HG03196 (cell line): ENCODE results near the gene HNRNPR.
"Not testable (repeated sequence)": the region's sequence is repeated elsewhere in the genome, so short reads cannot be mapped to it uniquely, and the experiment has no call there.

ENCODE experiments used
- ATAC-seq: cut with Tn5 transposase; IDR thresholded peaks from one replicate; pipeline ENCODE4 v1.9.1; 2021; ENCODE audit not compliant: unreplicated experiment

Gene HNRNPR

DNA sequence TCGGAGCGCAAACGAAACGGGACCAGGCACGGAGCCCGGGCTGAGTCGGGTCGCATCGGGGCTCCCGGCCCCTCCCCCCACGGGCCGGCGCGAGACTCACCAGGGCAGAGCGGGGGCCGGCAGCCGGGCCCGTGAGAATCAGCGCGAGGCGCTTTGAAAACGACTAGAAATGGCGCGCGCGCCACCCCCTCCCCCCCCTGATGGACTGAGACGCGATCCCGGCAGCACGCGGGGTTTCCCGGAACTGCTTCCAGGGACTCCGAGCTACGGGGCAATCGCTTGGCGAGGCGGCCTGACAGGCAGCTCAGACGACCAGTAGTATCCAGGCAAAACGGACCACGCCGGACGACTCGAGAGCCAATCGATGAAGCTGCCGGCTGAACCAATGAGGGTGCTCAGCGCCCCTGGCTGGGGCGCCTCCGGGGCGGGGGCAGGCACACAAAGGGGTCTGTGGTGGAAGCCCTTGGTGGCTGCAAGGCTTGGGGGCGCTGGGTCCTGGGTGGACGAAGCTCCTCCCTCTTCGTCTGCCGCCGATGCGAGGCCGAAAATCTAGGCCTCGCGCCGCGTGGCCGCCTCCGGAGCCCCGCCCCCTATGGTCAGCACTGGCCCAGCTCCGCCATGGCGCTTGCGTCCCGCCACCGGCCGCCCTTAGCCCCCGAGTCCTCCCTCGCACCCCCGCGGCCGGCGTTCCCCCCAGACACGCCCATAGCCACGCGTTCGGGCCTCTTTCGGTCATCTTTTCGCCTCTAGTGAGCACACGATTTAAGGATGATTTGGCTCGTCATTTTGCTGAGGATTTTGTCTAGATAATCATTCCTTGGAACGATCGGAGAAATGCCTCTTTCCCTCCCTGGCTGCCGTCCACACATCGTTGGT lies at the start of gene HNRNPR:
Gene HNRNPR (minus strand): TSS at position 174 of the 876 bp plus-strand sequence. CDS start 3,276 bp downstream, outside the sequence.
- ATAC-seq, result peak; percentile 91

DNA sequence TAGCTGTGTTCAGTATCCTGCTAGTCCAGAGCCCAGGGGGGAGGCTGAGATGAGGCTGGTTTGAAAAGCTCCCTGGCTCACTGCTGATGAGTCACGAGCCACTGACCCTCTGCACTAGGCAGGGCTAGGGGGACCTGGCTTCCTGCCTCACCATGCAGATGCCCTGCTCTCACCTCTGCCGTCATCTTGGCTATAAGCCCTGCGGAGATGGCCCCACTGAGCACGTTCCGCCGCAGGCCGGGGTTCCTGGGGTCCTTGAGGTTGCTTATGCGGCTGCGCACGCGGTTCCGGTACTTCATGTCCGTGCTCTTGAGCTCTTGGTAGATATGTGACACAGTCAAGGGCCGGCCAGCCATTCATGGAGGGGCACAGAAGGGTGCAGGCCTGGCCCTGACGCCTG lies 49.6 kb upstream of the HNRNPR start:
- no peak for ATAC-seq

- ATAC-seq, result no peak
Measured at GRCh38 chr1:23392125-23392855, 48.2 kb upstream of the HNRNPR start.

GRCh38 chr1:23389837-23390321 lies 45.8 kb upstream of the HNRNPR start:
- ATAC-seq, result no peak

DNA sequence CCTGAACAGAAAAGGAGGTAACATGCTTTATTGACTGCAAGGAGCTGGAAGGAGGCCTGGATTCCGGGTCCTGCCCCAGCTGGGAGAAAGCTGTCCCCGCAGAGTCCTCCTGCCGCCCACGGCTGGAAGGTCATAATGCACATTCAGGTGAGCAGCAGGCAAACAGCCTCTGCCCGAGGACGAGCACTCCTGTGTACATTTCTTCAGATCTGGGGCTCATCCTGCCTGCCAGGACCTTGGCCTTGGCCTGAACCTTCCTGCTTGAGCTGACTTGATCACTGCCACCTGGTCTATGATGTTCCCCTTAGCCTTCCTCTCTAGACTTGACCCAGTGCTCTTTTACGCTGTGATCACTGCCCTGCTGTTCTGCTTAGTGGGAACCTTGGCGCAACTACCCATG lies 43.4 kb upstream of the HNRNPR start:
- no peak for ATAC-seq

DNA sequence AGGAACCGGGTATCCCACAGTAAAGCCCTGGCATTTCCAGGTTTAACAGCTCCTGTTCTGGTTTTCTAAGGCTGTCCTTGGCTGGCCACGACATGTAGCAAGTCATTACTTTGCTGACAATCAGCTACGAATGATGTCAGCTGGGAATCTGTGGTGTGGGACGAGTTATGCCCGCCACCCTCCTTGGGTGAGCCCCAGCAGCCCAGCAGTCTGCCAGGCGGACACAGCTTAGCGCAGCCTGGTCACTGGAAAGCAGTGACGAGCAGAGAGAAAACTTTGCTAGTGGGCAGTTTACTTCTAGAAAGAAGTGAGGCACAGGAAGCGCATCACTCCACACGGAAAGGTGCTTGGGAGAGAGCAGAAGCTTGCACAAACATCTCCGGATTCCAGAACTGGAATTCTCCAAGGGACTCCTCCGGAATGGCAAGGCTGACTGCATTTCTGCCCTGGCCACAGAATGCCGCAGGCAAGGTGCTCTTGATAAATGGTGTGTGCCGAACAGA lies 41.1 kb upstream of the HNRNPR start:
- ATAC-seq, result no peak

DNA sequence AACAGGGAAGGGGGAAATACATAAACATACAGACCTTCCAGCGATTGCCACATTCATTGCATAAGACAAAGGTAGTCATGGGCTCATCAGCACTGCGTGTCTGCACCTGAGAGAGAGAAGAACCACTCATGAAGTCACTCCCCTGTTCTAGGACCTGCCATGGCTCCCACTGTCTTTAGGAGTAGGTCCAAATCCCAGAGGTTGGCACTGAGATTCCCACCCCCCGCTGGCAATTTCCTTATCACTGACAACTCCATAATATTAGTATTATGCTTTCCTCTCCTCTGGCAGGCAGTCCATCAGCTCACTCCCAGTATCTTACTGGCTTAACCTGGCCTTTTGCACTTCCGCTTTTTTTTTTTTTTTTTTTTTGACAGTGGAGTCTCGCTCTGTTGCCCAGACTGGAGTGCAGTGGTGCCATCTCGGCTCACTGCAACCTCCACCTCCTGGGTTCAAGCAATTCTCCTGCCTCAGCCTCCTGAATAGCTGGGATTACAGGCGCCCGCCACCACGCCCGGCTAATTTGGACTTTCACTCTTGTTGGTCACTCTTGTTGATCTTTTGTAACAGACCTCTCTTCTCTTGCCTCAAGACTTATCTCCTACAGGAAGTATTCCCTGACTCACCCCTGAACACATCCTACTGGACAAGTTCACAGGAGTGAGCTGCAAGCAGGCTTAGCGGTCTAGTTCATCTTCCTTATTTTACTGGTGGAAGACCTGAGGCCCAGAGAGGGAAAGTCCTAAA lies 40.4 kb upstream of the HNRNPR start:
- no peak for ATAC-seq

GRCh38 chr1:23383577-23384311 lies 39.7 kb upstream of the HNRNPR start:
- no peak for ATAC-seq

GRCh38 chr1:23381233-23381885 lies 37.3 kb upstream of the HNRNPR start:
- no peak for ATAC-seq

DNA sequence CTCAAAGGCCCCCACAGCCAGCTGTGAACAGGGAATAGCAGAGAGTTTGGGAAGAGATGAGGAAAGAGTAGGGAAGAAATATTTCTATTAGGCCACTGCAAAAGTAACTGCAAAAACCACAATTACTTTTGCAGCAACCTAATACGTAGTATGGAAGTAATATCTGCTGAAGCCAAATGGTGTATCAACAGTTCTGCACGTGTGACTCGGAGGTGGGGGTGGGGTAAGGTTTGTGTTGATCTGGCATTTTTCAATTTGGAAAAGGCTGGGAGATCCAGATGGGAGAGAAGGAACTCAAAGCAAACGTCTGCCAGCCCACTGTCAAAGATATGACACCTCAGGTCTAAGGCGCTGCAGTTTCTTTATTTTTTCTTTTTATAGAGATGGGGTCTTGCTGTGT lies 36.6 kb upstream of the HNRNPR start:
- ATAC-seq, result no peak

GRCh38 chr1:23380236-23380635 lies 36.2 kb upstream of the HNRNPR start:
- not testable (repeated sequence) for ATAC-seq

DNA sequence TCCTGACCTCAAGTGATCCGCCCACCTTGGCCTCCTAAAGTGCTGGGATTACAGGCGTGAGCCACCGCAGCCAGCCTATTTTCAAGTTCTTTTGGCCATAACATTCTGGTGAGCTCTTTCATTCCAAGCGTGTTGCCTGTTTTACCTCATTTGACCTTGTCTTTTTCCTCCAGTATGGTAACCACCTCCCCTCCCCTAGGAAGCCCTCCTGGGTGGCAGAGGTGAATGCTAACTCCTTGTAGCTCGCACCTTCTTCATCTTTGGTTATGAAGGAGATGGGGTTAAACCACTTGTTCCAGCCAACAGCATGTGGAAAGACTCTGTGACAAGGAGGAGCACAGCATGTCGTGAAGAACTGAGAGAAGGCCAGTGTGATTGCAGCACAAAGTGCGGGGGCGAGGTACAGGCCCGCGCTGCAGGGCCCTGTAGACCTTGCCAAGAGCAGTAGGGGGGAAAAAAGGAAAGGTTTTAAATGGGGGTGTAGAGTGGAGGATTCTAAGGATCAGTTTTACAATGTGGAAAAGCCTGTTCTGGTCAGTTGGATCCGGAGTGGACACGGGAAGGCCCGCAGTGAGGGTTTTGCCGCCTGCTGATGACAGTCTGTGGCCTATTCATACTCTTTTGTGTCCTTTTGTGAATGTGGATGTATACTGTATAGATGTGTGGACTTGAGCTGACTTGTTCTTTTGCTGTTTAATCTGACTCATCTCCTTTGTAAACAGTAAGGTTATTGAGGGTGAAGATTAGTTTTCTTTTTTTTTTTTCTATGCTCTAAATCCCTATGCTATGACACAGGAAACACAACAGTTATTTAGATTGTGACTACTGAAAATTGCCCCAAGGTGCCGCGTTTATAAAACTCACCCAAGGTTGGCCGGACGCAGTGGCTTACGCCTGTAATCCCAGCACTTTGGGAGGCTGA lies 33.1 kb upstream of the HNRNPR start:
- ATAC-seq, result no peak

DNA sequence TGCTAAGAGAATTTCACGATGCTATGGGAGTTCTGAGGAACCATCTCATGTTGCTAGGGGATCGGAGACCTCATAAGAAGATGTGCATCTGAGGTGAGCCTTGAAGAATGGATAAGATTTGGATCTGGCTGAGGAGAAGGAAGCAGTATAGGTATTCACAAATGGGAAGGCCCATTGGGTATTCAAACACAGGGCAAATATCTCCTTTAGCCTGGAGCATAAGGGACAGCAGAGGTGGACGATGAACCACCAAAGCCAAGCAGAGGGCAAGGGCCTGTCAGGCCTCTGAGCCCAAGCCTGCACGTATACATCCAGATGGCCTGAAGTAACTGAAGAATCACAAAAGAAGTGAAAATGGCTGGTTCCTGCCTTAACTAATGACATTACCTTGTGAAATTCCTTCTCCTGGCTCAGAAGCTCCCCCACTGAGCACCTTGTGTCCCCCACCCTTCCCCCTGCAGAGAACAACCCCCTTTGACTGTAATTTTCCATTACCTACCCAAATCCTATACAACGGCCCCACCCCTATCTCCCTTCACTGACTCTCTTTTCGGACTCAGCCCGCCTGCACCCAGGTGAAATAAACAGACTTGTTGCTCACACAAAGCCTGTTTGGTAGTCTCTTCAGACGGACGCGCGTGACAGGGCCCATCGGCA lies 30.1 kb upstream of the HNRNPR start:
- ATAC-seq, result not testable (repeated sequence)

- ATAC-seq, result no peak
Measured at GRCh38 chr1:23371987-23372880, 28.1 kb upstream of the HNRNPR start.

DNA sequence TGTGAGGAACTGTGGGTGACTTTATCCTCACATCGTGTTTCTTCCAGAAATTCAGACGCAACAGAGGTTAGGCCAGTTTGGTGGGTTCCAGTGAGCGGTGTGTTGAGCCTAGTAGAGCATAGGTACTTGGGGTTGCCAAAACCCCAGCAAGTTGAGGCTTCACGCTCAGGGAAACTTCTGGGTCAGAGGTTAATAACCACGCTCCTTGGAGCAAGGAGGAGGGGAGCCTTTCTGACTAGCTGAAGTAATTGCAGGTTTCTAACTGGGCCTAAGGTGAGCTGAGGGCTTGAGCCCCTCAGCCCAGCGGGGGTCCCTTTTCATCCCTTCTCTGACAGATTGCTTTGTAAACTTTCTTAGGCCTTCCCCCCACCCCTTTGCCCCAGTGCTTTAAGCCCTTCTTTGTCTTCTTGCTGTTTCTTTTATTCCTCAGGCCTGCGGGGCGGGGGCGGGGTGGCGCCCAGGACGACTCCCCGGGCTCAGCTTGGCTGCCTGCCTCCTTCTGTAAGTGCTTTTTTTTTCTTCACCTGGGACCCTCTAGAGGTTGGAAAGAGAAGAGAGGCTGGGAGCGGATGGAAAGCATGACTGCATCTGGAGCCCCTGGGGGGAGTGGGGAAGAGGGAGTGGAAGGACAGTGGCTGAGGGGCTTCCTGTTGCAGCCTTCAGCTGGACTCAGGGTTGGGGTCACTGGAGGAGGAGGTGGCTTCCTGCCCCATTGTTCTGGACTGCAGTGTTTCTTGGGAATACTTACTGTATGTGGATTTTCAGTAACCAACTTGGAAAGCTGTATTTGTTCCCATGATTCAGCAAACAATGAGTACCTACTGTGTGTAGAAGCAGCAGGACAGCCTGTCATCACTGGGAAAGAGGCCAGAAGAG lies 26.9 kb upstream of the HNRNPR start:
- ATAC-seq, result no peak

GRCh38 chr1:23370330-23370708 lies 26.2 kb upstream of the HNRNPR start:
- no peak for ATAC-seq
